Neural progenitor cell (in vitro differentiated cells): ENCODE results near the gene PRRX2. TPM values are rescaled to one million over a fixed set of nuclear protein-coding genes. Genes with fewer than 3 reads are reported as not detected.

Experiments used
- DNase-seq: peaks from one replicate; pipeline ENCODE4 v3.0.0-alpha.2; 2016; ENCODE audit warnings: low spot score
- H2AFZ ChIP-seq: fragments of 200-600 bp; sonication (generic); replicated peaks from 2 replicates; pipeline ENCODE4 v1.6.1; 2016; ENCODE audit warnings: antibody characterized with exemption
- H3F3A ChIP-seq: fragments of 200-600 bp; sonication (generic); 2 replicates; pipeline ENCODE4 v1.6.1; 2016; ENCODE audit warnings: antibody characterized with exemption, low read depth
- H3K27ac ChIP-seq: fragments of 200-600 bp; sonication (generic); 2 replicates; pipeline ENCODE4 v1.5.1; 2016; ENCODE audit warnings: mild to moderate bottlenecking
- H3K27me3 ChIP-seq: fragments of 200-600 bp; sonication (generic); 2 replicates; pipeline ENCODE4 v1.6.1; 2016; ENCODE audit warnings: mild to moderate bottlenecking, moderate library complexity
- H3K36me3 ChIP-seq: fragments of 200-600 bp; sonication (generic); 2 replicates; pipeline ENCODE4 v1.5.1; 2016
- H3K4me1 ChIP-seq: fragments of 200-600 bp; sonication (generic); 2 replicates; pipeline ENCODE4 v1.6.1; 2016; ENCODE audit warnings: mixed run types
- H3K4me2 ChIP-seq: fragments of 200-600 bp; sonication (generic); 2 replicates; pipeline ENCODE4 v1.6.1; 2016
- H3K4me3 ChIP-seq: fragments of 200-600 bp; sonication (generic); 2 replicates; pipeline ENCODE4 v1.5.1; 2016
- H3K79me2 ChIP-seq: fragments of 200-600 bp; sonication (generic); 2 replicates; pipeline ENCODE4 v1.6.1; 2016; ENCODE audit warnings: low read depth
- H3K9ac ChIP-seq: fragments of 200-600 bp; sonication (generic); 2 replicates; pipeline ENCODE4 v1.6.1; 2016
- H3K9me3 ChIP-seq: fragments of 200-600 bp; sonication (generic); 2 replicates; pipeline ENCODE4 v1.5.1; 2016; ENCODE audit warnings: low read depth
- H4K20me1 ChIP-seq: fragments of 200-600 bp; sonication (generic); 2 replicates; pipeline ENCODE4 v1.6.1; 2016; ENCODE audit warnings: low read depth
- H3K27ac Mint-ChIP-seq: 3 replicates; pipeline ENCODE4 v1.8.0; 2021; ENCODE audit warnings: mixed read lengths
- H3K27me3 Mint-ChIP-seq: 2 replicates; pipeline ENCODE4 v1.8.0; 2022; ENCODE audit warnings: low read depth, mild to moderate bottlenecking, inconsistent platforms, moderate library complexity, mixed read lengths; ENCODE audit not compliant: insufficient read depth
- H3K36me3 Mint-ChIP-seq: 3 replicates; pipeline ENCODE4 v1.8.0; 2021; ENCODE audit warnings: mixed read lengths
- H3K4me1 Mint-ChIP-seq: 3 replicates; pipeline ENCODE4 v1.8.0; 2021; ENCODE audit warnings: mixed read lengths
- H3K4me3 Mint-ChIP-seq: 3 replicates; pipeline ENCODE4 v1.8.0; 2021; ENCODE audit warnings: mild to moderate bottlenecking, moderate library complexity, mixed read lengths
- H3K9me3 Mint-ChIP-seq: 3 replicates; pipeline ENCODE4 v1.8.0; 2020; ENCODE audit warnings: mixed read lengths
- CTCF ChIP-seq: fragments of 200-600 bp; sonication (generic); IDR thresholded peaks from 2 replicates; pipeline ENCODE4 v1.5.1; 2017; ENCODE audit warnings: antibody characterized with exemption, mild to moderate bottlenecking
- EZH2 ChIP-seq: fragments of 200-600 bp; sonication (generic); IDR thresholded peaks from 2 replicates; pipeline ENCODE4 v1.6.1; 2017; ENCODE audit warnings: antibody characterized with exemption, mild to moderate bottlenecking, moderate library complexity
- EZH2phosphoT487 ChIP-seq: fragments of 200-600 bp; sonication (generic); IDR thresholded peaks from 2 replicates; pipeline ENCODE4 v1.6.1; 2017; ENCODE audit warnings: antibody characterized with exemption
- total RNA-seq: library from RNA; depleted of rRNA; stranded (reverse); fragments of >200 nt; gene quantifications from 2 replicates; pipeline ENCODE4 v1.2.3, GENCODE V29; 2015; ENCODE audit warnings: low replicate concordance

PRRX2 gene
- total RNA-seq, 1 donor from 2014 or later, result 1.5 TPM

GRCh38 chr9:129769669-129770068, 104.2 kb downstream of the PRRX2 start:
- Mint-ChIP-seq H3K4me1 (no peaks in the 10 kb centered on the region), H3K27me3 (peaks cover 5% of the 10 kb centered on the region), H3K36me3 (no peaks in the 10 kb centered on the region), H3K9me3 (no peaks in the 10 kb centered on the region), H3K4me3 (no peak overlapping the region), H3K27ac (no peak overlapping the region)
- TF ChIP-seq CTCF (no peak), EZH2 (no peak), EZH2phosphoT487 (no peak)
- Histone ChIP-seq H3K4me3 (no peak overlapping the region), H3K79me2 (no peaks in the 10 kb centered on the region), H3K36me3 (no peaks in the 10 kb centered on the region), H3K9me3 (no peaks in the 10 kb centered on the region), H3K4me2 (no peak overlapping the region), H2AFZ (no peak overlapping the region), H3K27ac (no peak overlapping the region), H4K20me1 (no peaks in the 10 kb centered on the region), H3K27me3 (no peaks in the 10 kb centered on the region), H3K4me1 (no peaks in the 10 kb centered on the region), H3F3A (no peaks in the 10 kb centered on the region), H3K9ac (no peak overlapping the region)
- DNase-seq, result no peak

- Mint-ChIP-seq H3K27ac (no peak overlapping the region), H3K27me3 (peaks cover 5% of the 10 kb centered on the region), H3K4me1 (no peaks in the 10 kb centered on the region), H3K9me3 (no peaks in the 10 kb centered on the region), H3K4me3 (no peak overlapping the region), H3K36me3 (no peaks in the 10 kb centered on the region)
- Histone ChIP-seq H2AFZ (no peak overlapping the region), H3K9ac (no peak overlapping the region), H3K36me3 (no peaks in the 10 kb centered on the region), H3K4me1 (no peaks in the 10 kb centered on the region), H4K20me1 (no peaks in the 10 kb centered on the region), H3K4me3 (no peak overlapping the region), H3K4me2 (no peak overlapping the region), H3K27me3 (no peaks in the 10 kb centered on the region), H3K79me2 (no peaks in the 10 kb centered on the region), H3K27ac (no peak overlapping the region), H3K9me3 (no peaks in the 10 kb centered on the region), H3F3A (no peaks in the 10 kb centered on the region)
- TF ChIP-seq EZH2 (no peak), CTCF (no peak), EZH2phosphoT487 (no peak)
- DNase-seq, result no peak
Measured at GRCh38 chr9:129770741-129771140, 105.3 kb downstream of the PRRX2 start.

Other genes with a start within 250 kb of the PRRX2 start
- not detected in 2 replicates for gene C9orf50, start 44.5 kb upstream of the PRRX2 start, total RNA-seq
- gene NTMT1, start 39.5 kb upstream of the PRRX2 start, total RNA-seq, result 22.2 and 29.8 TPM in 2 replicates
- 9.2 and 21.1 TPM in 2 replicates for gene ASB6, start 23.5 kb upstream of the PRRX2 start, total RNA-seq
- 2.3 and 2.9 TPM in 2 replicates for gene PTGES, start 87.4 kb downstream of the PRRX2 start, total RNA-seq
- 12.2 and 19.0 TPM in 2 replicates for gene TOR1B, start 137.5 kb downstream of the PRRX2 start, total RNA-seq
- gene TOR1A, start 158.5 kb downstream of the PRRX2 start, total RNA-seq, result 39.6 and 42.4 TPM in 2 replicates
- 40.9 and 42.2 TPM in 2 replicates for gene C9orf78, start 169.6 kb downstream of the PRRX2 start, total RNA-seq
- gene USP20, start 169.8 kb downstream of the PRRX2 start, total RNA-seq, result 10.8 and 25.2 TPM in 2 replicates